ENCODE data around the gene SECTM1.

The SECTM1 gene

GRCh38 chr17:82281076-82281475 is 52.5 kb downstream of the SECTM1 start:
- no peak for DNase-seq (ENCODE audit: extremely low read depth, insufficient read length)
- no peak for TF ChIP-seq CTCF (IDR thresholded peaks at IDR 0.05; ENCODE audit: insufficient read depth, low read length, poor library complexity, severe bottlenecking)
- Histone ChIP-seq H3K36me3 (ENCODE audit: control insufficient read depth, insufficient read depth, low read length) (no peaks in the 10 kb centered on the region), H3K4me3 (replicated peaks; ENCODE audit: low read depth, low read length) (no peak overlapping the region), H3K27me3 (replicated peaks; ENCODE audit: control insufficient read depth, insufficient read depth, low read length) (peaks cover 2% of the 10 kb centered on the region; the same call in 1 of the 2 replicates)

GRCh38 chr17:82280537-82280936 is 53.0 kb downstream of the SECTM1 start:
- H3K36me3 ChIP-seq (ENCODE audit: control insufficient read depth, insufficient read depth, low read length) = no peaks in the 10 kb centered on the region
- H3K4me3 ChIP-seq (replicated peaks; ENCODE audit: low read depth, low read length) = no peak overlapping the region
- H3K27me3 ChIP-seq (replicated peaks; ENCODE audit: control insufficient read depth, insufficient read depth, low read length) = peaks cover 2% of the 10 kb centered on the region; the same call in 1 of the 2 replicates
- no peak for DNase-seq (ENCODE audit: extremely low read depth, insufficient read length)
- TF ChIP-seq CTCF (IDR thresholded peaks at IDR 0.05; ENCODE audit: insufficient read depth, low read length, poor library complexity, severe bottlenecking) = no peak

GRCh38 chr17:82278786-82279391 is 54.7 kb downstream of the SECTM1 start:
- H3K36me3 ChIP-seq (ENCODE audit: control insufficient read depth, insufficient read depth, low read length) = no peaks in the 10 kb centered on the region
- no peak for TF ChIP-seq CTCF (IDR thresholded peaks at IDR 0.05; ENCODE audit: insufficient read depth, low read length, poor library complexity, severe bottlenecking)
- peaks cover 2% of the 10 kb centered on the region; the same call in 1 of the 2 replicates for H3K27me3 ChIP-seq (replicated peaks; ENCODE audit: control insufficient read depth, insufficient read depth, low read length)
- no peak for DNase-seq (ENCODE audit: extremely low read depth, insufficient read length)
- no peak overlapping the region for H3K4me3 ChIP-seq (replicated peaks; ENCODE audit: low read depth, low read length)

- Histone ChIP-seq H3K27me3 (replicated peaks; ENCODE audit: control insufficient read depth, insufficient read depth, low read length) (peaks cover 2% of the 10 kb centered on the region; the same call in 1 of the 2 replicates), H3K4me3 (replicated peaks; ENCODE audit: low read depth, low read length) (no peak overlapping the region), H3K36me3 (ENCODE audit: control insufficient read depth, insufficient read depth, low read length) (no peaks in the 10 kb centered on the region)
- no peak for DNase-seq (ENCODE audit: extremely low read depth, insufficient read length)
- no peak for TF ChIP-seq CTCF (IDR thresholded peaks at IDR 0.05; ENCODE audit: insufficient read depth, low read length, poor library complexity, severe bottlenecking)
Measured at GRCh38 chr17:82278308-82278707, 55.3 kb downstream of the SECTM1 start.

GRCh38 chr17:82277851-82278250 is 55.7 kb downstream of the SECTM1 start:
- no peak for DNase-seq (ENCODE audit: extremely low read depth, insufficient read length)

More at GRCh38 chr17:82277851-82278250, 55.7 kb downstream of the SECTM1 start:
- no peak for TF ChIP-seq CTCF (IDR thresholded peaks at IDR 0.05; ENCODE audit: insufficient read depth, low read length, poor library complexity, severe bottlenecking)
- Histone ChIP-seq H3K4me3 (replicated peaks; ENCODE audit: low read depth, low read length) (no peak overlapping the region), H3K27me3 (replicated peaks; ENCODE audit: control insufficient read depth, insufficient read depth, low read length) (peaks cover 2% of the 10 kb centered on the region; the same call in 1 of the 2 replicates), H3K36me3 (ENCODE audit: control insufficient read depth, insufficient read depth, low read length) (no peaks in the 10 kb centered on the region)

All from GM06990 (cell line).